ENCODE measurements around the gene TET1.
"Not testable (repeated sequence)": the region's sequence is repeated elsewhere in the genome, so short reads cannot be mapped to it uniquely, and the experiment has no call there.

TET1 gene

DNA sequence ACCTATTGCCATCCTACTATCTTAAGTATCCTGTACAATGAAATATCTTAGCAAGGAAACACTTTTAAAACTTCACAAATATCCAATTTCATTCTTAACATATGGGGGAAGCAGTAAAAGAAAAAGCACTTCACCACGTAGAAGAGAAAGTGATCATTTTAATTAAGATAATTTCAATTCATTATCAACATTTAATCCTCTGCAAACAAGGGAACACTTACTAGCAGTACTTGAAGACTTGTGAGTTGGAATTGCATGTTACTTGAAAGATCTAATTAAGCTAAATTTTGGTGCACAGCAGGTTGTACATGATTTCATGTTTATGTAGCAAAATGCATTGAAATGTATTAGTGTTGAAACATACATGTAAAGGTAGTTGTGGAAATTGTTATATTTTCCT is 140.1 kb downstream of the TET1 start:
- H3K4me3 ChIP-seq (ENCODE audit: insufficient read depth, low read length, poor library complexity, severe bottlenecking): no peak overlapping the region
- no peak overlapping the region for H3K4me2 ChIP-seq (ENCODE audit: low read depth, low read length, poor library complexity, severe bottlenecking)

GRCh38 chr10:68705548-68705947 is 145.4 kb downstream of the TET1 start:
- no peak overlapping the region for H2AFZ ChIP-seq (ENCODE audit: low read depth, low read length, severe bottlenecking)
- H3K27ac ChIP-seq (ENCODE audit: low read depth, low read length): no peak overlapping the region
- H3K9ac ChIP-seq (ENCODE audit: low read length): no peak overlapping the region
- no peaks in the 10 kb centered on the region for H3K9me3 ChIP-seq (ENCODE audit: insufficient read depth, low read length)
- H3K9me2 ChIP-seq (replicated peaks; ENCODE audit: insufficient read depth, low read length): no peaks in the 10 kb centered on the region
- TF ChIP-seq, protein P1, sequence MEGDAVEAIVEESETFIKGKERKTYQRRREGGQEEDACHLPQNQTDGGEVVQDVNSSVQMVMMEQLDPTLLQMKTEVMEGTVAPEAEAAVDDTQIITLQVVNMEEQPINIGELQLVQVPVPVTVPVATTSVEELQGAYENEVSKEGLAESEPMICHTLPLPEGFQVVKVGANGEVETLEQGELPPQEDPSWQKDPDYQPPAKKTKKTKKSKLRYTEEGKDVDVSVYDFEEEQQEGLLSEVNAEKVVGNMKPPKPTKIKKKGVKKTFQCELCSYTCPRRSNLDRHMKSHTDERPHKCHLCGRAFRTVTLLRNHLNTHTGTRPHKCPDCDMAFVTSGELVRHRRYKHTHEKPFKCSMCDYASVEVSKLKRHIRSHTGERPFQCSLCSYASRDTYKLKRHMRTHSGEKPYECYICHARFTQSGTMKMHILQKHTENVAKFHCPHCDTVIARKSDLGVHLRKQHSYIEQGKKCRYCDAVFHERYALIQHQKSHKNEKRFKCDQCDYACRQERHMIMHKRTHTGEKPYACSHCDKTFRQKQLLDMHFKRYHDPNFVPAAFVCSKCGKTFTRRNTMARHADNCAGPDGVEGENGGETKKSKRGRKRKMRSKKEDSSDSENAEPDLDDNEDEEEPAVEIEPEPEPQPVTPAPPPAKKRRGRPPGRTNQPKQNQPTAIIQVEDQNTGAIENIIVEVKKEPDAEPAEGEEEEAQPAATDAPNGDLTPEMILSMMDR (IDR thresholded peaks at IDR 0.05; ENCODE audit: insufficient read depth, low read length, poor library complexity, severe bottlenecking): no peak
- TF ChIP-seq EZH2phosphoT487 (conservative IDR thresholded peaks at IDR 0.05; ENCODE audit: low read length): no peak
- no peak overlapping the region for H3K4me3 ChIP-seq (ENCODE audit: insufficient read depth, low read length, poor library complexity, severe bottlenecking)
- H3F3A ChIP-seq (ENCODE audit: insufficient read depth): no peaks in the 10 kb centered on the region
- no peak overlapping the region for H3K4me2 ChIP-seq (ENCODE audit: low read depth, low read length, poor library complexity, severe bottlenecking)
- no peaks in the 10 kb centered on the region for H3K27me3 ChIP-seq (ENCODE audit: low read length)
- H4K20me1 ChIP-seq (ENCODE audit: low read depth, low read length): no peaks in the 10 kb centered on the region
- H3K36me3 ChIP-seq (ENCODE audit: low read length): no peaks in the 10 kb centered on the region
- no peaks in the 10 kb centered on the region for H3K79me2 ChIP-seq (ENCODE audit: insufficient read depth, low read length)

More for the DNA sequence above, 140.1 kb downstream of the TET1 start:
- no peaks in the 10 kb centered on the region for H3K27me3 ChIP-seq (ENCODE audit: low read length)
- no peaks in the 10 kb centered on the region for H3F3A ChIP-seq (ENCODE audit: insufficient read depth)
- H3K9me2 ChIP-seq (replicated peaks; ENCODE audit: insufficient read depth, low read length): no peaks in the 10 kb centered on the region
- no peak overlapping the region for H3K9ac ChIP-seq (ENCODE audit: low read length)
- no peaks in the 10 kb centered on the region for H3K36me3 ChIP-seq (ENCODE audit: low read length)
- H3K27ac ChIP-seq (ENCODE audit: low read depth, low read length): no peak overlapping the region
- H4K20me1 ChIP-seq (ENCODE audit: low read depth, low read length): no peaks in the 10 kb centered on the region
- no peak for TF ChIP-seq EZH2phosphoT487 (conservative IDR thresholded peaks at IDR 0.05; ENCODE audit: low read length)
- TF ChIP-seq, protein P1 (IDR thresholded peaks at IDR 0.05; ENCODE audit: insufficient read depth, low read length, poor library complexity, severe bottlenecking): no peak
- no peaks in the 10 kb centered on the region for H3K79me2 ChIP-seq (ENCODE audit: insufficient read depth, low read length)
- no peaks in the 10 kb centered on the region for H3K9me3 ChIP-seq (ENCODE audit: insufficient read depth, low read length)
- no peak overlapping the region for H2AFZ ChIP-seq (ENCODE audit: low read depth, low read length, severe bottlenecking)

GRCh38 chr10:68708987-68709386 is 148.8 kb downstream of the TET1 start:
- not testable (repeated sequence) for H3K9ac ChIP-seq (ENCODE audit: low read length); H3K4me2 ChIP-seq (ENCODE audit: low read depth, low read length, poor library complexity, severe bottlenecking); H3K9me3 ChIP-seq (ENCODE audit: insufficient read depth, low read length); H3K27ac ChIP-seq (ENCODE audit: low read depth, low read length); H3K4me3 ChIP-seq (ENCODE audit: insufficient read depth, low read length, poor library complexity, severe bottlenecking); H4K20me1 ChIP-seq (ENCODE audit: low read depth, low read length); H2AFZ ChIP-seq (ENCODE audit: low read depth, low read length, severe bottlenecking); H3F3A ChIP-seq (ENCODE audit: insufficient read depth); H3K36me3 ChIP-seq (ENCODE audit: low read length); H3K79me2 ChIP-seq (ENCODE audit: insufficient read depth, low read length); H3K27me3 ChIP-seq (ENCODE audit: low read length); H3K9me2 ChIP-seq (replicated peaks; ENCODE audit: insufficient read depth, low read length)

GRCh38 chr10:68713065-68713464 is 152.9 kb downstream of the TET1 start:
- not testable (repeated sequence) for H3K9me3 ChIP-seq (ENCODE audit: insufficient read depth, low read length); H2AFZ ChIP-seq (ENCODE audit: low read depth, low read length, severe bottlenecking); H3K27me3 ChIP-seq (ENCODE audit: low read length); H3K36me3 ChIP-seq (ENCODE audit: low read length); H3K79me2 ChIP-seq (ENCODE audit: insufficient read depth, low read length); H3K9ac ChIP-seq (ENCODE audit: low read length); H3F3A ChIP-seq (ENCODE audit: insufficient read depth); H3K4me3 ChIP-seq (ENCODE audit: insufficient read depth, low read length, poor library complexity, severe bottlenecking); H3K4me2 ChIP-seq (ENCODE audit: low read depth, low read length, poor library complexity, severe bottlenecking); H3K27ac ChIP-seq (ENCODE audit: low read depth, low read length); H3K9me2 ChIP-seq (replicated peaks; ENCODE audit: insufficient read depth, low read length); H4K20me1 ChIP-seq (ENCODE audit: low read depth, low read length)
